NCI-H2029 treated with DMSO at 0.1 percent for 48 hours (cell line): Measurements from ENCODE around the gene SORBS1.

Experiments used
- DNase-seq: peaks from one replicate; lab custom pipeline; 2025; lab: John Stamatoyannopoulos, UW

SORBS1 gene

GRCh38 chr10:95513941-95514392, 47.2 kb downstream of the SORBS1 start:
- no peak for DNase-seq

- no peak for DNase-seq
Observed at GRCh38 chr10:95513008-95513589, 48.1 kb downstream of the SORBS1 start.

- DNase-seq = no peak
Observed at GRCh38 chr10:95511314-95511713, 49.9 kb downstream of the SORBS1 start.

GRCh38 chr10:95509251-95509650, 51.9 kb downstream of the SORBS1 start:
- no peak for DNase-seq

- DNase-seq = no peak
Observed at GRCh38 chr10:95508730-95509129, 52.4 kb downstream of the SORBS1 start.

GRCh38 chr10:95506056-95506737, 55.0 kb downstream of the SORBS1 start:
- no peak for DNase-seq

GRCh38 chr10:95505641-95506040, 55.5 kb downstream of the SORBS1 start:
- DNase-seq = no peak

GRCh38 chr10:95505084-95505610, 56.0 kb downstream of the SORBS1 start:
- no peak for DNase-seq

GRCh38 chr10:95504246-95504691, 56.9 kb downstream of the SORBS1 start:
- DNase-seq = no peak

- no peak for DNase-seq
Observed at GRCh38 chr10:95503526-95503925, 57.6 kb downstream of the SORBS1 start.

GRCh38 chr10:95503001-95503400, 58.2 kb downstream of the SORBS1 start:
- no peak for DNase-seq

- DNase-seq = no peak
Observed at GRCh38 chr10:95502377-95502776, 58.8 kb downstream of the SORBS1 start.

- no peak for DNase-seq
Observed at GRCh38 chr10:95501203-95502094, 59.7 kb downstream of the SORBS1 start.

- no peak for DNase-seq
Observed at GRCh38 chr10:95500649-95501048, 60.5 kb downstream of the SORBS1 start.

- DNase-seq = no peak
Observed at GRCh38 chr10:95500097-95500496, 61.1 kb downstream of the SORBS1 start.

GRCh38 chr10:95499482-95499989, 61.6 kb downstream of the SORBS1 start:
- no peak for DNase-seq

GRCh38 chr10:95496951-95497350, 64.2 kb downstream of the SORBS1 start:
- no peak for DNase-seq

GRCh38 chr10:95496246-95496911, 64.8 kb downstream of the SORBS1 start:
- DNase-seq = no peak

- no peak for DNase-seq
Observed at GRCh38 chr10:95493862-95494261, 67.3 kb downstream of the SORBS1 start.

GRCh38 chr10:95487994-95488393, 73.2 kb downstream of the SORBS1 start:
- DNase-seq = no peak

- no peak for DNase-seq
Observed at GRCh38 chr10:95485056-95485844, 75.9 kb downstream of the SORBS1 start.
